ENCODE results near the gene KRTAP5-9.
"Not testable (repeated sequence)": the region's sequence is repeated elsewhere in the genome, so short reads cannot be mapped to it uniquely, and the experiment has no call there.

KRTAP5-9 gene

DNA sequence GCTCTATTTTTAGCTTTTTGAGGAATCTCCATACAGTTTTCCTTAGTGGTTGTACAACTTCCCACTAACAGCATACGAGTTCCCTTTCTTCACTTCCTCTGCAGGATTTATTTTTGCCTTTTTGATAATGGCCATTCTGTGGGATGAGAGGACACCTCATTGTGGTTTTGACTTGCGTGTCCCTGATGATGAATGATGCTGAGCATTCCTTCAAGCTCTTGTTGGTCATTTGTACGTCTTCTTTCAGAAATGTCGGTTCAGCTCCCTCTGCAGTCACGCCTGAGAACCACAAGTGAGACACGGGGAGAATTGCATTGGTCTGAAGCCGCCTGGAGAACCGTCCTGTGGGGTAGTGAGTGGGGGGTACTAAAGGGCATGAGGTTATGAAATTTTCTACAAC lies 15.2 kb downstream of the KRTAP5-9 start:
- no peak for DNase-seq

DNA sequence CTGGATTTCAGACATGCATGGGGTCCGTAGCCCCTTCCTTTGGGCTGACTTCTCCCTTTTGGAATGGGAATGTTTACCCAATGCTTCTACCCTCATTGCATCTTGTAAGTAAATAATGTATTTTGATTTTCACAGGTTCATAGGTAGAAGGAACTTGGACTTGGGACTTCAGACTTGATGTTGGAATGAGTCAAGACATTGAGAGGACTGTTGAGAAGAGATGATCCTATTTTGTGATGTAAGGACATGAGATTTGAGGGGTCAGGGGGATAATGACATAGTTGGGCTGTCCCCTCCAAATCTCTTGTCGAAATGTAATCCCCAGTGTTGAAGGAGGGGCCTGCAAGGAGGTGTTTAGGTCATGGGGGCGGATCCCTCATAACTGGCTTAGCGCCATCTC lies 16.2 kb downstream of the KRTAP5-9 start:
- DNase-seq, result no peak

GRCh38 chr11:71565263-71565662 lies 17.0 kb downstream of the KRTAP5-9 start, which contains the start of gene KRTAP5-10:
Gene KRTAP5-10 (plus strand): TSS chr11:71565563. CDS start chr11:71565588, 25 bp downstream.
- no peak for DNase-seq

DNA sequence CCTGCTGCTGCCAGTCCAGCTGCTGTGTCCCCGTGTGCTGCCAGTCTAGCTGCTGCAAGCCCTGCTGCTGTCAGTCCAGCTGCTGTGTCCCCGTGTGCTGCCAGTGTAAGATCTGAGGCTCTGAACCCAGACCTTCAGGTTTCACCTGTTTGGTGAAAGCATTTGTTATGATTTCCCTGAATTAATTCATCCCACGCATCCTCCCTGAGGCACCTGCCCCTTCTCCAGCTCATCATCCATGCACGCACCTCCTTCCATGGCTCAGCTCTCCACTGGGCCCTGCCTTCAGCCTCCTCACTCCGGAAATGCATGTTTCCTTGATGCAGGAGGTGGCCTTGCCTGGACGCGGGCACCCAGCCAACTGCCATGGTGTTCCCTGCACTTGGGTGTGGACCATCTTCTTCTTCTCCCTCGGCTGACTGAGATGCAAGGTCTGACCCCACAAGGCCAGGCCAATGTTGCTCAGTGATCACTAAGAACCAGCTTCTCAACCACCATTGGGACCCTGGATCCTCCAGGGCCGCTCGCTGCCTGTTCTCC lies 17.9 kb downstream of the KRTAP5-9 start:
- DNase-seq, result no peak

DNA sequence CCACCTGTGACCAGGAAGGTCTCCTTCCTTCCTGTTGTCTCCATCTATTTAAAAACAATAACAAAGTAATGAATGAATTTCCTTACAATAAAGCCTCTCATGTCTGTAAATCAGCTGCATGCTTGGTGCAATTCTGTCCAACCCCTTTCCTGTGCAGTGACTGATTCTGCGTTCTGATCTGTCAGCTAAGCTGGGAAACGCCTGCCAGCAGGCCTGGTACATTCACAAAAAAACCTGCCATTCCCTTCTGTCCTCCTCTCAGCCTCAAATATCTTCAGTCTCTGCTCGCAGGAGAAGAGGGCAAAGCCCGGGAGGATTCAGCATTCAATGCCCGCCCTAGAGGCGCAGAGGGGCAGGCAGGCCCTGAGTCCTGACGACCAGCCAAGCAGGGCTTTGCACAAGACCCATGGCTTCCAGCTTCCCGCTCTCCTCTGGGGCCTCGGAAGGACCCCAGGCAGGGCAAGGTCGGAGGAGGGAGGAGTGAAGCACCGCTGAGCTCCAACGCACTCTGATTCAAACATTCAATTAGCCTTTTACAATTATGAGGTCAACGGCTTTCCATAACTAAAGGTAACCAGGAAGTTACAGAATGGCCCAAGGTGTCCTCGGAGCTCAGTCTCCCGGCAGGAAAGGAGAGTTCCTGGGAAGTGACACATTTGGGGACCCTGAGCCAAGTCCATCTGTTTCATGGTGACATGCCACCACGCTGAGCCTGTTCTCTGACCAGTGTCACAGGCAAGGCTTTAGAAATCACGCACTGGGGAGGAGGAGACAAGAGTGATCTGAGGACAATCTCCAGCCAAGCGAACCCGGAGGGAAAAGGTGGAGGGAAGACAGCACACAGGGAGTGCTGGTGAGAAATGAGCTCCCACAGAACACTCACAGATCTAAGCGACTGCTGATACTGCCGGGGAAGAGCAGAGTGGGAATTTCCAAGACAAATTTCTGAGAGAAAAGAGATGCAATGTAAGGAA lies 18.7 kb downstream of the KRTAP5-9 start:
- DNase-seq, result not testable (repeated sequence)

- DNase-seq, result not testable (repeated sequence)
Measured at GRCh38 chr11:71567633-71568032, 19.4 kb downstream of the KRTAP5-9 start.

- no peak for DNase-seq
Measured at GRCh38 chr11:71568704-71569349, 20.6 kb downstream of the KRTAP5-9 start.

GRCh38 chr11:71571101-71571850 lies 23.1 kb downstream of the KRTAP5-9 start:
- not testable (repeated sequence) for DNase-seq

DNA sequence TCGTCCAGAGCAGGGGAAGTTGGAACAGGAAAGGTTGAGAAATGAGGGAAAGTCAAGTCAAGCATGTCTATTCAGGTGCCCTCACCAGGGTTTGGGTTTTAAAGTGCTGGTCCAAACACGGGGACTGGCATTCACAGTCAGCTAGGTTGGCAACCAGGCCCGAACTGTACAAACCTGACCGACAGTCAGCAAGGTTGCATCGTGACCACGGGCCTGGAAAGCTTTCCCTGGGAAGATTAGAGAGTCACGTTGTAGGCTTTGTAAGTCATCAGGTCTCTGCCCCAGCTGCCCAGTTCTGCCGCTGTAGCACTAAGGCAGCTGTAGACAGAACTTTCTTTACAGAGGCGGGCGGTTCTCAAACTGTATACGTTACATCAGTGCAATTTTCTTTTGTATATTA lies 24.6 kb downstream of the KRTAP5-9 start:
- no peak for DNase-seq

DNA sequence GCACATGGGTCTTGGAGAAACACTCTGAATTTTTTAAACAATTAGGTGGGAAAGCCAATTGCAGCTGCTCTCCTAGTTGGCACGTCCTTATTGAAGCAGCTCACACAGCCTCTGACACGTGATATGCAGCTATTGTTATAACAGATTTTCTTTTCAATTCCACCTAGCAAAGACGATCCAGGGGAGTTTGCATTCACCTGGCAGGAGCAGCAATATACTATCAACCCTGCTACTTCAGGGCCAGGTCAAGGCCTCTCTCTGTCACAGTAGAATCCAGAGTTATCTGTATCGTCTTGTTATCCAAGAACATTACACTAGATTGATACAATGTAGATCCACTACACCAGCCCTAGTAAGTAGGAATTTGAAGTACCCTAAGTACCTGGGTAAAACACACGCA lies 26.2 kb downstream of the KRTAP5-9 start:
- no peak for DNase-seq

DNA sequence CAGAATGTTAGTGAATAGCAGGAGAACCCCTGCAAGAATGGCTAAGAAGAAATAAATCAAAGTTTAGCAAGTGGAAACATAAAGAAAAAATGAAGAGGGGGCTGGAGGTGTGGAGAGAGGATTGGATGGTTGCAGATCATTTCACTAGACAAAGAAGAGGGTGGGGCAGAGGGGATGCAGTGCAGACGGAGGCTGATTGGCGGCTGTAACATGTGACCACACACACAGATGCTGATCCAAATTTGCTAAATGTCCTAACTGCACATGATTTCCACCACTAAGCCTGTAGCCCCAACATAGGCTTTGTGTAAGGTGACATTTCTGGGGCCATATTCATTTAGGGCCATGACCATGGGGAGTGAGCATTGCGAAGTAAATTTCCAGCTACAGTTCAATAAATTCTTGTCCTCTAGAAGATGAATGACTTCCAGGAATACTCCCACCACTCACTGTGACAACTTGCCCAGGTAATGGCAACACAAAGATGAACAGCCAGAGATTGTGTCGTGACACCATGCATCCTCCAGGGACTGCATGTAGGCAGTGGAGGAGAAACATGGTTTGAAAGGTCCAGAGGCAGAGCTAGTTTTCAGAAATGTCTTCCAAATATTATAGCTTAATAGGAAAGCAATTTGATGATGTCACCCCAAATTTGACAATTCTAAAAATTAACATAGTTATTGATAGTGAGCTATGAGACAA lies 27.7 kb downstream of the KRTAP5-9 start:
- no peak for DNase-seq

GRCh38 chr11:71576688-71577465 lies 28.7 kb downstream of the KRTAP5-9 start:
- DNase-seq, result not testable (repeated sequence)

- no peak for DNase-seq
Measured at GRCh38 chr11:71577469-71578004, 29.3 kb downstream of the KRTAP5-9 start.

GRCh38 chr11:71579513-71579912 lies 31.3 kb downstream of the KRTAP5-9 start:
- not testable (repeated sequence) for DNase-seq

DNA sequence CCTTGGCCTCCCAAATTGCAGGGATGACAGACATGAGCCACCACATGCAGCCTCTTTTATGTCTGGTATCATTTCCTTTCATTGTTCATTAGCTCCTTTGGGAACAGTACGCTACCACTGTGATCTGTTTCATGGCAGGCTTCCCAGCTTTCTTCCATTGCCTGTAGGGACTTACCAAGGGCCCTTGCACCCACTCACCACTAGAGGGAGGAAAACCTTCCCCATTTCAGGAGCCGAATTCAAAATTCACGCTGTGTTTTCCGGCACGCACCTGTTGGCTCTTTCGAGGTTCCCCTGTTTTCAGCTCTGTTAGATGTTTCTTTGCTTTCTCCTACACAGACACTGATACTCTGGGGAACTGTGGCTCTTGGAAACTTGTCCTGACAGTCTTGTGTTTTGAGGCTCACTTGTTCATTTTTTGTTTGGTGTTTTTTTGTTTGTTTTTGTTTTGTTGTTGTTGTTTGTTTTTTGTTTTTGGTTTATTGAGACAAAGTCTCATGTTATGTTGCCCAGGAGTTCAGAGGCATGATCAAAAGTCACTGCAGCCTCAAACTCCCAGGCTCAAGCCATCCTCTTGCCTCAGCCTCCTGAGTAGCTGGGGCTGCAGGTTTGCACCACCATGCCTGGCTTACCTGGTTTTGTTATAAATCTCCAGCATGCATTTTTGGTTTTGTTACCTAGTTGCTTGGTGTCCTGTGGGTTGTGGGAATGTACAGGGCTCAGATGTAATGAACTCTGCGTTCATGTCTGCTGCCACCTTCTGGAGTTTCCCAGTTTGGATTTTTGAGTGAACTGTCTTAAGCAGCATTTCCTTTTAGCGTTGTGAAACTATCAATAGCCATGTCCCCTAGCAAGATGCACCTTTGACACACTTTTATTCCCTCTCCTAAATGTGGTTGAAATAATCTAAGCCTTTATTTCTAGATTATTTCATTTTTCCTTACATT lies 32.1 kb downstream of the KRTAP5-9 start:
- DNase-seq, result no peak

DNA sequence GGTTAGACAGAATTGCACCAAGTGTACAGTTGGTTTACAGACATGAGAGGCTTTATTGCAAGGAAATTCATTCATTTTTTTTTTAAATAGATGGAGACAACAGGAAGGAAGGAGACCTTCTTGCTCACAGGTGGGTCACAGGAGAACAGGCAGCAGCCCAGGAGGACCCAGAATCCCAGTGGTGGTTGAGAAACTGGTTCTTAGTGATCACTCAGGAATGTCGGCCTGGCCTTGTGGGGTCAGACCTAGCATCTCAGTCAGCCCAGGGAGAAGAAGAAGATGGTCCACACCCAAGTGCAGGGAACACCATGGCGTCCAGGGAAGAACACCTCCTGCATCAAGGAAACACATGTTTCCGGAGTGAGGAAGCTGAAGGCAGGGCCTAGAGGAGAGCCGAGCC lies 33.6 kb downstream of the KRTAP5-9 start:
- DNase-seq, result no peak

GRCh38 chr11:71582309-71582895 lies 34.2 kb downstream of the KRTAP5-9 start, which contains the start of gene KRTAP5-11:
Gene KRTAP5-11 (minus strand): TSS chr11:71582875. CDS start chr11:71582837, 38 bp downstream.
- DNase-seq, result no peak

GRCh38 chr11:71582969-71583368 lies 34.7 kb downstream of the KRTAP5-9 start:
- not testable (repeated sequence) for DNase-seq

GRCh38 chr11:71585673-71586072 lies 37.5 kb downstream of the KRTAP5-9 start:
- DNase-seq, result not testable (repeated sequence)

Measured in activated T-cell treated with anti-CD3 and anti-CD28 coated beads, Interleukin-2, amount 50 U/mL, for 1 hour (primary cell).